Left cardiac atrium (tissue), 4 donors: Measurements from ENCODE around the gene UMAD1. TPM values are rescaled to one million over a fixed set of nuclear protein-coding genes. Genes with fewer than 3 reads are reported as not detected.

Experiments used
- ATAC-seq, 2 donors: fragments of 200-7000 bp; cut with Tn5 transposase; one replicate each; pipeline ENCODE4 v1.9.1; 2020; ENCODE audit warnings: mild to moderate bottlenecking in 2 of 2, moderate library complexity in 2 of 2
- DNase-seq: peaks from one replicate; pipeline ENCODE4 v3.0.0-alpha.2; 2020
- intact Hi-C, 2 donors: fragments of 100-400 bp; cut with DNase I; formaldehyde crosslinking; loops; one replicate each; pipeline versions ENCODE4 v1.14.1 to v1.15.1; 2022 to 2023
- total RNA-seq, 2 donors: library from RNA; stranded (reverse); fragmentation: NEBNext Ultra II Directional; extraction: Animal tissue kit (Norgen Biotek cat#: 25700); gene quantifications; one replicate each; pipeline ENCODE4 v1.2.1, GENCODE V29; 2021
- donor health status: DM: no; HTN: yes; CAD: no.
- donor health status: DM: no; HTN: yes; CAD: no; lungs with severe emphysema.
- donor health status: DM: yes; HTN: yes; CAD: no.
- donor health status: Dilated cardiomyopathy.

The UMAD1 gene
- total RNA-seq, 2 donors from 2014 or later: 9.8 to 11.1 TPM

- DNase-seq: no peak
- intact Hi-C loops: loop anchor here in 1 of 2 donors (5.0 kb wide), 1 partner anchor 81 kb away; no protein-coding TSS in a partner anchor
- ATAC-seq: peak; percentile 79 to 91
Measured at GRCh38 chr7:7681191-7681935, 40.8 kb downstream of the UMAD1 start.

DNA sequence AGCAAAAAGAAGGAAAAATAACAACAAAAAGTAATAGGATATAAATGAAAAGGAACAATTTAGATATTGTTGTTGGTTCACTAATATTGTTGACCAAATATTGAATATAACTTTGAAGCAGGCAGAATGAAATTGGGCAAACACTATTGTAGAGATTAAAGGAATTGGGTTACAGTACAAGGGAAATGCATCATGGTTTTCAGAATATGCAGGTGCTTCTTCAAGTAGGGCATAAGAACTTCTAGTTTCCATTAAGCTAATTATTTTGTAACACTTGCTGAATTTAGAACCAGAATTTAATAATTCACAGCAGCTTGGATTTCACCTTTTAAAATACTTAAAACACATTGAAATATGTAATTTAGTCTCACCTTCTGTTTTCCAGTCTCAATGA is 41.4 kb downstream of the UMAD1 start:
- DNase-seq (no peak), ATAC-seq (no peak)
- intact Hi-C loops: loop anchor here (1.0 to 5.0 kb wide), 2 partner anchors 79 to 80 kb away; no protein-coding TSS in a partner anchor

GRCh38 chr7:7682861-7683260 is 42.3 kb downstream of the UMAD1 start:
- intact Hi-C loops: loop anchor here (1.0 to 5.0 kb wide), 2 partner anchors 78 to 79 kb away; no protein-coding TSS in a partner anchor
- no peak for DNase-seq
- ATAC-seq: no peak

DNA sequence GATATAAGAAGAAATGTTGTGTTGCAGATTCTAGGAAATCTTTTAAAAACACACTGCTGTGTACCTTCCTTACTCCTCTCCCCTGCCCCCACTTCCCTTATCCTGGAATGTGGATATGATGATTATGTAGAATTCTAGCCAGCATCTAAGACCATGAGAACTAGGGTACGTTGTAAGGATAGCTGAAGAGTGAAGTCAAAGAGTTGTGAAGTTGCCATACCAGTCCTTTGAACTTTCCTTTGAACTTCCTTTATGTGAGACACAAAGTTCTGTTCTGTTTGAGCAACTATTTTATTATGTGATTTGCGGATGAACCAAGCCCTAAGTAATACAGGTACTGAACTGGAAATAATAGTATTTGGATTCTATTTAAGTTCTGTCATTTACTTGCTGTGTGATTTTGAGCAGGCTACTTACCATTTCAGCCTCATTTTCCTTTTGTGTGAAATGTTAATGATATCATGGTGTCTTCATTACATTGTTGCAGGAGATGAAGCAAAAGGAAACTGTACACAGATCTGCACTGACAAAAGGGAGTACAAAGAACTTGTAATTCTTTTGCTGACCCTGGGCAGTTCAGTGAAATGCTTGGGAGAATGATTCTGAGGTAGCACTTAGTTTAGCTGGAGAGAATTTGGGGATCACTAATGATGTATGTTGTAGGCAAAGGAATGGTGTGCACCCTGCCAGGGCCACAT is 46.4 kb downstream of the UMAD1 start:
- no peak for DNase-seq
- intact Hi-C loops: no loop called here
- ATAC-seq: no peak

- intact Hi-C loops: no loop called here
- ATAC-seq: peak; percentile 24 to 53
- DNase-seq: no peak
Measured at GRCh38 chr7:7687800-7688199, 47.2 kb downstream of the UMAD1 start.

GRCh38 chr7:7688310-7688709 is 47.8 kb downstream of the UMAD1 start:
- intact Hi-C loops: no loop called here
- no peak for ATAC-seq

GRCh38 chr7:7688956-7689355 is 48.4 kb downstream of the UMAD1 start:
- ATAC-seq: no peak

More at GRCh38 chr7:7688310-7688709, 47.8 kb downstream of the UMAD1 start:
- DNase-seq: no peak

DNA sequence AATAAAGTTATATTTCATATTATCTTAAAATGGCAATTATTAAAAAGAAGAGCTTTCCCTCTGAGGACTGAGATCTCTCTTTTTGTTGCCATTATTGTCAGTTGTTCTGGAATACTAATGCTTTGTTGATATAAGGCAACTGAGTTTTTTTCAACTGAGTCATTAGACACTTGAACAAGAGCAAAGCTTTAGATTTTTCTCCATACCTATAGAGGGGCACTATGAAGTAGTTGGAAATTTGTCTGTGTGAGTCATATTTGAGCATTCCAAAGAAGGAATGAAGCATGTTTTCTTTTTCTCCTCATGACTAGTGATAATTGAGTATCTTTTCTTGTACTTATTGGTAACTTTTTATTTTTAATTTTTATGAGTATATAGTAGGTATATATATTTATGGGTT is 53.3 kb downstream of the UMAD1 start:
- DNase-seq: no peak
- ATAC-seq: no peak
- intact Hi-C loops: no loop called here

More at GRCh38 chr7:7688956-7689355, 48.4 kb downstream of the UMAD1 start:
- intact Hi-C loops: no loop called here
- DNase-seq: no peak

GRCh38 chr7:7694542-7694941 is 54.0 kb downstream of the UMAD1 start:
- DNase-seq: no peak
- intact Hi-C loops: no loop called here
- ATAC-seq: no peak

DNA sequence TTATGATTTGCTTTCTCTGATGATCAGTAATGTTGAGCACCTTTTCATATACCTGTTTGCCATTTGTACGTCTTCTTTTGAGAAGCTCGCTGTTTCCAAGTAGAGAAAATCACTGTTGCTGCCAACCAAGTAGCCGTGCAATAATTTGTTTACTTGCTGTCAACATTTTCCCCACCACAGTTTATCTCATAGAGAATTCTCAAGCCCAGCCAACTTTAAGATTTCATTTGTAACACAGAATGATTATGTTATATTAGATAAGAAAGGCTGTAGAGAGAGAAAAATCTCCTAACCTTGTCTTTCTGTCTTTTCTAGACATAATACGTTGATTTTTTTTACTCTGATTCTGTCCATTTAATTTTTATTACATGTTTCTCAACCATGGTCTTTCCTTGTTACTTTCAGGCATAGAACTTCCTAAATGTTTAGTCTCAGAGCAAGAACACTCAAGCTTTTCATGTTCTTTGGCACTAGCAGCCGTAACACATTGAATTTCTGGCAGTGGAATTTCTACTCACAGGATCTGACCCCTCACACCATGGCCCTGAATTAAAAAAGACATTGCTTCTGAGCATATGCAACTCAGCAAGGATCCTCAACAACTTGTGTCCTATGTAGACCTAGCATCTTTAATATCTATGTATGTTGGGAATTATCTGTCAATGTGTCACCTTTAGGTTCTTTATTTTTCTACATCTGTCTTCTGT is 54.7 kb downstream of the UMAD1 start:
- DNase-seq (no peak), ATAC-seq (peak in 1 of 2 donors; percentile 49)
- intact Hi-C loops: loop anchor here in 1 of 2 donors (5.0 kb wide), 2 partner anchors 47 to 62 kb away; no protein-coding TSS in a partner anchor

- ATAC-seq (peak in 1 of 2 donors; percentile 19), DNase-seq (no peak)
- intact Hi-C loops: loop anchor here in 1 of 2 donors (5.0 kb wide), 2 partner anchors 46 to 61 kb away; no protein-coding TSS in a partner anchor
Measured at GRCh38 chr7:7696458-7697119, 56.0 kb downstream of the UMAD1 start.

DNA sequence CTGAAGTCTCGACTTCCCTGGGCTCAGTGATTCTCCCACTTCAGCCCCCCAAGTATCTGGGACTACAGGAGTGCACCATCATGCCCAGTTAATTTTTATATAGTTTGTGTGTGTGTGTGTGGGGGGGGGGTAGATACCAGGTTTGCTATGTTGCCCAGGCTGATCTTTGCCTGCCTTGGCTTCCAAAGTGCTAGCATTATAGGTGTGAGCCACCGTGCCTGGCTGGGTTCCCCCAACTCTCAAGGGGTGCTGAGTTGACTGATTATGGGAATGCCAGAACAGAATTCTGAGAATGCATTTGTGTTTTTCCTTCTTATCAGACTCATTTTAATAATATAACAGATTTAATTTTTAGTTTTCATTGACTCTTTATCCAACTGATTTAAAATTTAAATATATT is 58.4 kb downstream of the UMAD1 start:
- DNase-seq: no peak
- peak in 1 of 2 donors; percentile 64 for ATAC-seq
- intact Hi-C loops: loop anchor here in 1 of 2 donors (5.0 kb wide), 2 partner anchors 43 to 58 kb away; no protein-coding TSS in a partner anchor

DNA sequence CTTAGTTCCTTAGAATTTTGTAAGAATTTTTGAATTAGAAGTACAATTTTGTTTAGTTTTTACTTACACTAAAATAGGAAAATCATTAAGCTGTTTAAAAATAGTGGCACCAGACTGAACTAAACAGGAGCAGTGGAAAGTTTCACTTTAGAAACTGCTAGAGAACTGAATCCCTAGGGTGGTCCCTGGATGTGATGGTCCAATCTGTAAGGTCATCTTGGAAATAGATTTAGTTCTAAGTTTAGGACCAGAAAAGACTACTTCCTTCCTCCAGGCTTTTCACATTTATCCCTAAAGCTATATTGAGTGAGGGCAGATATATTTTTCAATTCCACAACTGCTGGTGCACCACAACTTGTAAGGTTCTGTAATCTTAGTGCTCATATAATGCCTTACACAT is 58.8 kb downstream of the UMAD1 start:
- intact Hi-C loops: loop anchor here in 1 of 2 donors (5.0 kb wide), 2 partner anchors 43 to 58 kb away; no protein-coding TSS in a partner anchor

DNA sequence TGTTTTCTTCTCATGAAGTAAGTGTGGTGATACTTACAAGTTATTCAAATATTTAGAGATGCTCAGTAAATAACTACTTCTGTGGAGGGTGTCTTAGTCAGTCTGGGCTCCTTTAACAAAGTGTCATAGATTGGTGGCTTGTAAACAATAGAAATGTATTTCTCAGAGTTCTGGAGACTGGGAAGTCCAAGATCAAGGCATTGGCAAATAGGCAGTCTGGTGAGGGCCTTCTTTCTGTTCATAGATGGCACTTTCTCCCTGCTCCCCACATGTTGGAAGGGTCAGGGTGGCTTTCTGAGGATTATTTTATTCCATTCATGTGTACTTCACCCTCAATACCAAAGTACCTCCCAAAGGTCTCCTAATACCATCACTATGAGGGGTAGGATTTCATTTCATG is 59.4 kb downstream of the UMAD1 start:
- intact Hi-C loops: loop anchor here in 1 of 2 donors (5.0 kb wide), 2 partner anchors 42 to 57 kb away; no protein-coding TSS in a partner anchor
- DNase-seq (no peak), ATAC-seq (no peak)

More for the DNA sequence above, 58.8 kb downstream of the UMAD1 start:
- ATAC-seq (peak in 1 of 2 donors; percentile 35), DNase-seq (no peak)

DNA sequence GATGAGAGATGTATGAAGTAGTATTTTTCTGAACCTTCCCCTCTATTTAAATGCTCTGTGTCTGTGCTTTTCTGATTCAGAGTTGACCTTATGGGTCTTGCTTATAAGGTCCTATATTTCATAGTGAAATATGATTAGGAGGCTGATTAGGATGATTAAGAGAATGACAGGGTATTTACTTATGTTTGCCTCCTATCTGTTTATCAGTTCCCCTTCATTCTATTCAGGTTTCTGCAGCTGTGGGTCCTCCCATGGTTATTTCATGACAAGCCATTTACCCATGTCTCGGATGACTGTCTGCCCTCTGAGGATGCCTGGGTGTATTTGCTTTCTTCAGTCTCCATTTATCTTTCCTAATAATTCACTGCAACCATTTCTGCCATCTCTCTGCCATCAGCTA is 61.0 kb downstream of the UMAD1 start:
- DNase-seq (no peak), ATAC-seq (no peak)
- intact Hi-C loops: no loop called here

DNA sequence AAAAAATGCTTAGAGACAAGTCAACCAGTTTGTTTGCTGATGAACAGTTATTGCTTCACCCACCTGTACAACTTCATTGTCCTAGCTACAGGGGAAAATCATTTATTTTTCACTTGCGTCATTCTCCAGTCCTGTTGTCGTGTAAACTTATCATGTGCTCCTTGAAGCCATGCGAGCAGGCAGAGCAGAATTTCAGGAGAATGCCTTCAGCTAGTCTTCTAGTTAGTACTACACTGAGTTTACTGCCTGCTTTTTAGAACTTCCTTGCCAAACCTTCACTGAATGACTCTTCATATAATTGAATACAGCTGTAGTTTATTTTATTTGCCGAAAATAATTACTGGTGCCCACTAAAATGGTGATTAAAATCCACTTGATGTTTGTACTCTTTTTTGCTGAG is 62.3 kb downstream of the UMAD1 start:
- no peak for ATAC-seq
- intact Hi-C loops: no loop called here

GRCh38 chr7:7703427-7703826 is 62.9 kb downstream of the UMAD1 start:
- ATAC-seq (no peak), DNase-seq (no peak)
- intact Hi-C loops: no loop called here

More for the DNA sequence above, 62.3 kb downstream of the UMAD1 start:
- no peak for DNase-seq

GRCh38 chr7:7704867-7705266 is 64.3 kb downstream of the UMAD1 start:
- intact Hi-C loops: no loop called here
- DNase-seq: no peak
- no peak for ATAC-seq

DNA sequence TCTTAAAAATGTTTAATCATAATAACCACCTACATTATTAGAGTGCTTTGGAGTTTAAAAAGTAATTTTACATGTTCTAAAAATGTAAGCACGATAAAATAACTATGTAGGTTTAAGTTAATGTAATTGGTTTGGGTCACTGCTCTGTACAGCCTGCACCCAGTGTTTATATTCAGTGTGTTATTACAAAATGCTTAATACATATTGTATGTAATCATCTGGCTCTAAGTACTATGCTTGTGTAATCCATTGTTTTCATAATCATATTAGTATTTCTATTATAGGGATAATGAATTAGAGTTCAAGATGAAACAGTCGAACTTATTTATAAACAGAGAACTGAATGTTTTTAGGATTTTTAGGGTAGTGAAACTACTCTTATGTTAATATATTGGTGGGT is 64.8 kb downstream of the UMAD1 start:
- DNase-seq (no peak), ATAC-seq (no peak)
- intact Hi-C loops: no loop called here
